Measurements from ENCODE around the gene SH3RF1. TPM values are rescaled to one million over a fixed set of nuclear protein-coding genes. Genes with fewer than 3 reads are reported as not detected.

SH3RF1 gene
- total RNA-seq, 1 experiment from 2014 or later = 59.5 TPM

DNA sequence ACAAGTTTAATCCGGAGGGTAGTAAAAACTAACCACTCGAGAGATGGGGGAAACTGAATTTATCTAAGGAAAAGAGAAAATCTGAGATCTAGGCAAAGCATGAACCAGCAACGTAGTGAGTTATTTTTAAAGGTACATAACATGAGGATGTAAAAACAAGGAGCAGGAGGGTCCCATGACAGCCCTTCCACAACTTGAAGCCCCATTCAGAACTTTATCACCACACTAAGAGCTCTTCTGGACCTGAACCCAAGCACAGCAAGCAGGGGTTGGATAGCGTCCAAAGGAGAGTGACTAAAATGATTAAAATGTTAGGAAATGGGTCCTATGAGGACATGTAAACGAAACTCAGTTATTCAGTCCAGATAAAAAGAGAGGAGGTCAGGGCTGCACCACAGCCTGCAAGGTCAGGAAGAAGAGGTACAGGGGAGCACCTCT is 16.2 kb downstream of the SH3RF1 start (continued):
- no peak for TF ChIP-seq YY1 (IDR thresholded peaks at IDR 0.05; ENCODE audit: extremely low read depth, insufficient replicate concordance, low read depth, low read length)

DNA sequence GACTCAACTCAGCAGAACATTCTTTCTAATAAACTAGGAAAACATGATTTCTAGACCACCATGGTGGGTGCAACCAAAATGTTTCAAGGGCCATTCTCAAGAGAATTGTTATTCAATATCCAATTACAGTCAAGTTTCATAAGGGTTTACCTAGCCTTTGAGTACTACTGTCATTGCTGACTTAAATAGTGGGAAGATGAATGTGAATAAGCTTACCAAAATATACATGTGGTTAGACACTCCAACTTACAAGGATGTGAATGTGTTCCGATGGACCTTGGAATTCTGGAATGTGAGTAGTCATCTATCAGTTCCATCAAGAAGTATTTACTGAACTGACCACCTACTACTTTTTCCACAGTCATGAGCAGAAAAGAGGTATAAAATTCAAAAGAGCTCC is 16.9 kb downstream of the SH3RF1 start:
- no TSS peak for BruUV-seq (replicated peaks)
- Histone ChIP-seq H3K4me2 (ENCODE audit: low read length) (peak overlapping the region; percentile 74), H3K4me1 (ENCODE audit: control insufficient read depth in 1 of 2, insufficient read depth in 2 of 2, low read length in 2 of 2) (peaks cover 92 to 97% of the 10 kb centered on the region in 2 experiments), H2AFZ (ENCODE audit: low read depth, low read length, poor library complexity, severe bottlenecking) (no peak overlapping the region), H3K27ac (ENCODE audit: low read depth, low read length) (peak overlapping the region; percentile 82), H3K36me3 (ENCODE audit: control insufficient read depth in 1 of 2, insufficient read depth in 2 of 2, low read length in 2 of 2) (no peaks in the 10 kb centered on the region), H3K9me2 (ENCODE audit: insufficient read depth) (no peaks in the 10 kb centered on the region), H3K79me2 (ENCODE audit: insufficient read depth, low read length) (peaks cover 98% of the 10 kb centered on the region), H3K4me3 (replicated peaks in 1 of 2; ENCODE audit: low read depth in 1 of 2, low read length in 2 of 2) (peak overlapping the region in 1 of 2 experiments; percentile 44; a peak in 2 of 4 replicates), H3K27me3 (ENCODE audit: insufficient read depth, low read length) (no peaks in the 10 kb centered on the region), H4K20me1 (ENCODE audit: insufficient read depth) (no peaks in the 10 kb centered on the region), H3K9ac (ENCODE audit: low read length) (peak overlapping the region; percentile 58), H3K9me3 (ENCODE audit: control insufficient read depth in 1 of 2, insufficient read depth in 1 of 2, low read depth in 1 of 2, low read length in 2 of 2) (no peaks in the 10 kb centered on the region)
- RAD21 ChIA-PET (ENCODE audit: low non-redundant PET in 1 of 2, low total read pairs in 2 of 2, uncharacterized antibody in 2 of 2, unreplicated experiment in 2 of 2) = no interaction called here
- no peak for DNase-seq (ENCODE audit: low read depth, low spot score)
- intact Hi-C loops (cut with micrococcal nuclease) = loop anchor here (2.0 to 10.0 kb wide), 3 partner anchors 25 to 719 kb away; no protein-coding TSS in a partner anchor
- ATAC-seq = 0 out of 2 replicates have a peak, but pooled peaks have one; percentile 5
- TF ChIP-seq ELF1 (IDR thresholded peaks at IDR 0.05; ENCODE audit: borderline replicate concordance, low read depth) = no peak
- TF ChIP-seq POLR2AphosphoS5 (IDR thresholded peaks at IDR 0.05; ENCODE audit: low read depth, low read length) = no peak
- TF ChIP-seq CEBPB (IDR thresholded peaks at IDR 0.05; ENCODE audit: low read depth) = 0 out of 2 replicates have a peak, but pooled peaks have one; percentile 5
- TF ChIP-seq, protein P1, sequence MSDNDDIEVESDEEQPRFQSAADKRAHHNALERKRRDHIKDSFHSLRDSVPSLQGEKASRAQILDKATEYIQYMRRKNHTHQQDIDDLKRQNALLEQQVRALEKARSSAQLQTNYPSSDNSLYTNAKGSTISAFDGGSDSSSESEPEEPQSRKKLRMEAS (IDR thresholded peaks at IDR 0.05) = 0 out of 2 replicates have a peak, but pooled peaks have one; percentile 15
- 0 out of 2 replicates have a peak, but pooled peaks have one; percentile 13 for TF ChIP-seq SIN3A (IDR thresholded peaks at IDR 0.05; ENCODE audit: low read depth)
- TF ChIP-seq RAD21 (IDR thresholded peaks at IDR 0.05; ENCODE audit: low read depth) = no peak
- 0 out of 2 replicates have a peak, but pooled peaks have one; percentile 24 for TF ChIP-seq JUND (IDR thresholded peaks at IDR 0.05)
- TF ChIP-seq, protein P2, sequence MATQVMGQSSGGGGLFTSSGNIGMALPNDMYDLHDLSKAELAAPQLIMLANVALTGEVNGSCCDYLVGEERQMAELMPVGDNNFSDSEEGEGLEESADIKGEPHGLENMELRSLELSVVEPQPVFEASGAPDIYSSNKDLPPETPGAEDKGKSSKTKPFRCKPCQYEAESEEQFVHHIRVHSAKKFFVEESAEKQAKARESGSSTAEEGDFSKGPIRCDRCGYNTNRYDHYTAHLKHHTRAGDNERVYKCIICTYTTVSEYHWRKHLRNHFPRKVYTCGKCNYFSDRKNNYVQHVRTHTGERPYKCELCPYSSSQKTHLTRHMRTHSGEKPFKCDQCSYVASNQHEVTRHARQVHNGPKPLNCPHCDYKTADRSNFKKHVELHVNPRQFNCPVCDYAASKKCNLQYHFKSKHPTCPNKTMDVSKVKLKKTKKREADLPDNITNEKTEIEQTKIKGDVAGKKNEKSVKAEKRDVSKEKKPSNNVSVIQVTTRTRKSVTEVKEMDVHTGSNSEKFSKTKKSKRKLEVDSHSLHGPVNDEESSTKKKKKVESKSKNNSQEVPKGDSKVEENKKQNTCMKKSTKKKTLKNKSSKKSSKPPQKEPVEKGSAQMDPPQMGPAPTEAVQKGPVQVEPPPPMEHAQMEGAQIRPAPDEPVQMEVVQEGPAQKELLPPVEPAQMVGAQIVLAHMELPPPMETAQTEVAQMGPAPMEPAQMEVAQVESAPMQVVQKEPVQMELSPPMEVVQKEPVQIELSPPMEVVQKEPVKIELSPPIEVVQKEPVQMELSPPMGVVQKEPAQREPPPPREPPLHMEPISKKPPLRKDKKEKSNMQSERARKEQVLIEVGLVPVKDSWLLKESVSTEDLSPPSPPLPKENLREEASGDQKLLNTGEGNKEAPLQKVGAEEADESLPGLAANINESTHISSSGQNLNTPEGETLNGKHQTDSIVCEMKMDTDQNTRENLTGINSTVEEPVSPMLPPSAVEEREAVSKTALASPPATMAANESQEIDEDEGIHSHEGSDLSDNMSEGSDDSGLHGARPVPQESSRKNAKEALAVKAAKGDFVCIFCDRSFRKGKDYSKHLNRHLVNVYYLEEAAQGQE (IDR thresholded peaks at IDR 0.05; ENCODE audit: low read depth) = no peak
- TF ChIP-seq, protein P3, sequence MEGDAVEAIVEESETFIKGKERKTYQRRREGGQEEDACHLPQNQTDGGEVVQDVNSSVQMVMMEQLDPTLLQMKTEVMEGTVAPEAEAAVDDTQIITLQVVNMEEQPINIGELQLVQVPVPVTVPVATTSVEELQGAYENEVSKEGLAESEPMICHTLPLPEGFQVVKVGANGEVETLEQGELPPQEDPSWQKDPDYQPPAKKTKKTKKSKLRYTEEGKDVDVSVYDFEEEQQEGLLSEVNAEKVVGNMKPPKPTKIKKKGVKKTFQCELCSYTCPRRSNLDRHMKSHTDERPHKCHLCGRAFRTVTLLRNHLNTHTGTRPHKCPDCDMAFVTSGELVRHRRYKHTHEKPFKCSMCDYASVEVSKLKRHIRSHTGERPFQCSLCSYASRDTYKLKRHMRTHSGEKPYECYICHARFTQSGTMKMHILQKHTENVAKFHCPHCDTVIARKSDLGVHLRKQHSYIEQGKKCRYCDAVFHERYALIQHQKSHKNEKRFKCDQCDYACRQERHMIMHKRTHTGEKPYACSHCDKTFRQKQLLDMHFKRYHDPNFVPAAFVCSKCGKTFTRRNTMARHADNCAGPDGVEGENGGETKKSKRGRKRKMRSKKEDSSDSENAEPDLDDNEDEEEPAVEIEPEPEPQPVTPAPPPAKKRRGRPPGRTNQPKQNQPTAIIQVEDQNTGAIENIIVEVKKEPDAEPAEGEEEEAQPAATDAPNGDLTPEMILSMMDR (IDR thresholded peaks at IDR 0.05 in 2 of 3, conservative IDR thresholded peaks at IDR 0.05 in 1 of 3; ENCODE audit: borderline replicate concordance in 1 of 3, insufficient read depth in 1 of 3, low read depth in 2 of 3, low read length in 2 of 3) = no peak
- no peak for TF ChIP-seq FOSL1 (IDR thresholded peaks at IDR 0.05; ENCODE audit: low read depth)
- POLR2A ChIA-PET = interaction anchor here (0.5 to 2.9 kb wide), 4 partner anchors 15 to 29 kb away, joined by 3 to 11 read pairs (median 6); no protein-coding TSS in a partner anchor
- CTCF ChIA-PET = no interaction called here
